Effector CD8-positive, alpha-beta T cell (primary cell): ENCODE measurements around the gene G6PC2.

ENCODE experiments used
- DNase-seq: peaks from one replicate; lab custom pipeline; 2025; lab: John Stamatoyannopoulos, UW

Gene G6PC2

GRCh38 chr2:168948621-168949212 lies 47.6 kb downstream of the G6PC2 start:
- no peak for DNase-seq

- no peak for DNase-seq
Observed at GRCh38 chr2:168949324-168949723, 48.2 kb downstream of the G6PC2 start.

- no peak for DNase-seq
Observed at GRCh38 chr2:168951871-168952270, 50.8 kb downstream of the G6PC2 start.

GRCh38 chr2:168952424-168952823 lies 51.3 kb downstream of the G6PC2 start:
- no peak for DNase-seq

GRCh38 chr2:168954256-168954655 lies 53.2 kb downstream of the G6PC2 start:
- DNase-seq = no peak

- DNase-seq = no peak
Observed at GRCh38 chr2:168955321-168955720, 54.2 kb downstream of the G6PC2 start.

GRCh38 chr2:168956392-168956791 lies 55.3 kb downstream of the G6PC2 start:
- DNase-seq = no peak
